Activated CD4-positive, CD25-positive, alpha-beta regulatory T cell (primary cell): Measurements from ENCODE around the gene SRGN.

Experiments used
- DNase-seq, 4 experiments: peaks; one replicate each; lab custom pipeline; 2025; lab: John Stamatoyannopoulos, UW

The SRGN gene

GRCh38 chr10:69090685-69091084 lies 2.8 kb downstream of the SRGN start:
- DNase-seq, result no peak

- DNase-seq, result no peak
Measured at GRCh38 chr10:69091143-69091651, 3.3 kb downstream of the SRGN start.

- DNase-seq, result peak; percentile 55 to 70 (median 65)
Measured at GRCh38 chr10:69092959-69093850, 5.3 kb downstream of the SRGN start.

DNA sequence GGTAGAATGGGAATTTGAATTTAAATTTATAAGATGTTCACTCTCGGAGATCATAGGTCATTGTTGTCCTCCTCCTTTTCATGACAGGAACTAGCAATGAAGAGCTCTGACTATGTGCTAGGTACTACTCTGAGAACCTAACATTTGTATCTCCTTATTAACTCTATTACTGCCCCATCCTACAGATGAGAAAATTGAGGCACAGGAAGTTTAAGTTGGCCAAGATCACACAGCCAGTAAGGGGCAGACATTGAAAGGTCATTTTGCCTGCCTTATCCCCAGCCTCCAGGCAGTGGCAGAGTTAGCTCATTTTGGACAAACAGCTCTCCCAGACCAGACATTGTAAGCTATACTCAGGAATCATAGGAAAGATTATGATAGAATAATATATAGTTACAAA lies 6.0 kb downstream of the SRGN start:
- no peak for DNase-seq

- no peak for DNase-seq
Measured at GRCh38 chr10:69096045-69096444, 8.1 kb downstream of the SRGN start.

DNA sequence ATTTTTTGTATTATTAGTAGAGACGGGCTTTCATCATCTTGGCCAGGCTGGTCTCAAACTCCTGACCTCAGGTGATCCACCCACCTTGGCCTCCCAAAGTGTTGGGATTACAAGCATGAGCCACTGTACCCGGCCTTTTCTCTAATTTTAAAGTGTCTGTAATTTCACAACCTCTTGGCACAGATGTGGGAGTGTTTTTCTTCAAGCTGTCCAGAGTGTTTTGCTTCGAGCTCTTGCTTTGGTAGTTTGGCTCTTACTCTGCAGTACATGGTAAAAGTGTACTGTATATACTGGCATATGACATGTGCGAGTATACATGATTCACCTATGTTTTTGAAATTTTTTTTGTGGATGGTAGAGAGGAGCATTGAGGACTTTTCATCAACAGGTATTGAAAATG lies 9.8 kb downstream of the SRGN start:
- DNase-seq, result no peak

DNA sequence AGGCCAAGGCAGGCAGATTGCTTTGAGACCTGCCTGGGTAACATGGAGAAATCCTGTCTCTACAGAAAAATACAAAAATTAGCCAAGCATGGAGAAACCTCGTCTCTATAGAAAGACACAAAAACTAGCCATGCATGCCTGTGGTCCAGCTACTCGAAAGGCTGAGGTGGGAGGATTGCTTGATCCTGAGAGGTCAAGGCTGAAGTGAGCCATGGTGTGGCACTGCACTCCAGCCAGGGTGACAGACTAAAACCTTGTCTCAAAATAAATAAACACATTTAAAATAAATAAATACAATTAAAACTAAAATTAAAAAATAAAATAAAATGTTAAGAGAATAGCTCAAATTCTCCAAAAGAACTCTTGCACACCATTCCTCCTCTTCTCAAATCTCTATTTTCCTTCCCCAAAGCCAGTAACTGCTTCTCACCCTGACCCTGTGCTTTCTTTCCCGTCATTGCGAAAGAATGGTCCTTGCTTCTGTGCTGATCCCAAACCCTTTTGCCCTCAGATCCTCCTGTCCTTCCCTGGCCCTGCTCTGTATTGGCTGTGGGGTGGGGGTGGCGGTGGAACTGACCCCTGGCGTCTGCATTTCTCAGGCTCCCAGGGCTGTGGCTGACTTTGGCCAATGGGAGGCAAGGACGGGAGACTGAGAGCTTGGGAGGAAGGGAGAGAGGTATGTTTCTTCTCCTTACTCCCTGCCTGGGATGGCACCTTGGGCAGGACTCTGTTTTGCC lies 12.4 kb downstream of the SRGN start:
- no peak for DNase-seq

DNA sequence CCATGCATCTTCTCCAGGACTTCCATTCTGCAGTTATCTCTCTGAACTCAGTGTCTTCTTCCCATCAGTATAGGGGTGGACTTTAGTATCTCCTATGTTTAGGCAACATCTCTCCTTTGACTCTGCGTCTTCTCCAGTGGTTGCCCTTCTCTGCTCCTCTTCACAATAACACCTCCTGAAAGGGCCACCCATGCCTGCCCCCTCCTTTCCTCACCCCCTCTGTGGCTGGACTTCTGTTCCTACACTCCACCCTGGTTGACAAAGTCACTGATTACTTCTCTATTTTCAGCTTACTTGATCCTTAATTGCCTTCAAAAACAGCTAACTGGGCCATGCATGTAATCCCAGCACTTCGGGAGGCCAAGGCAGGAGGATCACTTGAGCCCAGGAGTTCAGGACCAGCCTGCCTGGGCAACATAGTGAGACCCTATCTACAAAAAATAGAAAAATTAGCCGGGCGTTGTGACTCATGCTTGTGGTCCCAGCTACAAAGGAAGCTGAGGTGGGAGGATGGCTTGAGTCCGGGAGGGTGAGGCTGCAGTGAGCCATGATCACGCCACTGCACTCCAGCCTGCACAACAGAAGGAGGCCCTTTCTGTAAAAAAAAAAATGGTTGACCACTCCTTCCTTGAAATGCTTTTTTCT lies 13.7 kb downstream of the SRGN start:
- no peak for DNase-seq

DNA sequence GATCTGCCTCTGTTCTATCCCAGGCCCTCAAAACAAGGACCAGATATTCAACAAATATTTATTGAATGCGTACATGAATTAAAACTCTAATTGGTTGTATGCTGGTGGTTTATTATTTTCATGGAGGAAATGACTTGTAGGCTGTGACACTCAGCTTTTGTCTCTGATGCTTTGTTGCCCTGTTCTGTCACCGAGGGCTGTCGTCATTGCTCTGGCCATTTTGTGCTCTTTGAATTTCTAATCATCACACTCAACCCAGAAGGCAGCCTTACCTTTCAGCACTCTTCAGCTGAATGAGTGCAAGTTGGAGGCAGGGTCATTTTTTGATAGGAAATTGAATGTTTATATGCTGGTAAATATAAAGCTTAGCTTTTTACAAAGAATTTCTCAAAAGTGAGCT lies 14.5 kb downstream of the SRGN start:
- DNase-seq, result no peak

DNA sequence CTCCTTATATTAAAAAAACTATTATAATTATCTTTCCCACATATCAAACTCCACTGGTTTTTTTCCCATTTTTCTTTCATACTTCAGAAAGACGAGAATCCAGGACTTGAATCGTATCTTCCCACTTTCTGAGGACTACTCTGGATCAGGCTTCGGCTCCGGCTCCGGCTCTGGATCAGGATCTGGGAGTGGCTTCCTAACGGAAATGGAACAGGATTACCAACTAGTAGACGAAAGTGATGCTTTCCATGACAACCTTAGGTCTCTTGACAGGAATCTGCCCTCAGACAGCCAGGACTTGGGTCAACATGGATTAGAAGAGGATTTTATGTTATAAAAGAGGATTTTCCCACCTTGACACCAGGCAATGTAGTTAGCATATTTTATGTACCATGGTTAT lies 15.9 kb downstream of the SRGN start:
- DNase-seq, result no peak

DNA sequence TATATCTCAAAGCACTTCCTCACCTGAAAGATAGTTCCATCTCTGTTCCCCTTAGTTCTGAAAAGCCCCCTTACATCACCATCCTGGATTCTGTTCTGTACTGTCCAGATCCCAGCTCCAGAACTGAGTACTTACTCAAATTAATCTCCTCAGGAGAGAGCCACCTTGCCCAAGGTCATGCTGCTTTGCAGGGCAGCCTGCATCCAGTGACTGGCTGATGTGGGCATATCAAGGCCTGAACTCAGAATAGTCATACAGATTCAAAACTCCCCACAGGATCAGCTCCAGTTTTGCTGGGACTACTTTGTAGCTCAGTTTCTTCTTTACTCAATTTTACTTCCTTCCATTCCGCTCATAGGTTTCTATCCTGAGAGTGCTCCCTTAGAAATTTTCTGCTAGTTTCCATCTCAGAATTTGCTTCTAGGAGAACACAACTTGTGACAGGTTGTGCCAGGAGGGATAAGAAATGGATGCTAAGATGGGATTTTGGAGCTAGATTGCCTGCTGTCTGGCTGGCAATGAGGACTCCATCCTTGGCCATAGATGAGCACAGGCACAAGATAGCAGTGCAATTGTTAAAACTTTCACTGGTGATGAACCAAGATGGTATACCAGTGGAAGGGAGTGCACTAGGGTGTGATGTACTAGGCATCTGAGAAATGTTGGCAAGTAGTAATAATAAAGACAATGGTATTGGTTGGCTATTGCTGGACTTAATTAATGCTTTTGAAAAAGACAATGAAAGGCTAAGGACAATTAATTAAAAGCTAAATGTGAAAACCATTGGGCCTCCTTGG lies 17.3 kb downstream of the SRGN start:
- no peak for DNase-seq

GRCh38 chr10:69107176-69107490 lies 19.2 kb downstream of the SRGN start:
- no peak for DNase-seq

DNA sequence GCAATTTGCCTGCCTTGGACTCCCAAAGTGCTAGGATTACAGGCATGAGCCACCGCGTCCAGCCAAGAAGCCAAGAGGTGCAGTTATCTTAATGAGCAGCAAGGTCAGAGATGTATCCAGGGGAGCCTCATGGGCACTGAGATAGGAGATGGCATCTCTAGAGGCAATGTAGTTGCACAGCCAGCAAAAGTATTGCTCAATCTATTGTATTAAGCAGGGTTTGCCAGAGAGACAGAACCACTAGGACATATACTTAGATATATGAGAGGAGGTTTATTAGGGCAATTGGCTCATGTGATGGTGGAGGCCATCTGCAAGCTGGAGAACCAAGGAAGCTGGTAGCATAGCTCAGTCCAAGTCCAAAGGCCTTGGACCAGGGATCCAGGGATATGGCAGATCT lies 19.8 kb downstream of the SRGN start:
- DNase-seq, result no peak

GRCh38 chr10:69119896-69120295 lies 32.0 kb downstream of the SRGN start:
- DNase-seq, result no peak

DNA sequence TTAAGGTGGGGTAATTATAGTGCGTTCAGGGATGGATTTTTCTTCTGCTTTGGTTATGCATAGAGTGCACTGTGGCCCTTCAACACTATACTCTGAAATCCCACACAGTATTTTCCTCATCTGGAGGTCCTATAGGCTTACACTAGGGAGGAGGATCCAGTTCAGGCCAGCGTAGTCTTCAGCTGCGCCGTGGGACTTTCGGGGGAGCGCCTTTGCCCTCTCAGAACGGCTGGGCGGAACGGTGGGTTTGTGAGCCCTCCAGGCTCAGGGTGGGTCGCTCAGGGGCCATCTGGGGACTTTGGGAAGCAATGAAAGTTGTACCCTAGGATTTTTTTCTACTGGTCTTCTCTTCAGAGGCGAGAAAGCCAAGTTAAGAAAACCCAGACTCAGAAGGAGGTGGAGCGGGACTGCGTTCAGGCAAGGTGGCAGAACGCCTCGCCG lies 35.4 kb downstream of the SRGN start:
- DNase-seq, result no peak

DNA sequence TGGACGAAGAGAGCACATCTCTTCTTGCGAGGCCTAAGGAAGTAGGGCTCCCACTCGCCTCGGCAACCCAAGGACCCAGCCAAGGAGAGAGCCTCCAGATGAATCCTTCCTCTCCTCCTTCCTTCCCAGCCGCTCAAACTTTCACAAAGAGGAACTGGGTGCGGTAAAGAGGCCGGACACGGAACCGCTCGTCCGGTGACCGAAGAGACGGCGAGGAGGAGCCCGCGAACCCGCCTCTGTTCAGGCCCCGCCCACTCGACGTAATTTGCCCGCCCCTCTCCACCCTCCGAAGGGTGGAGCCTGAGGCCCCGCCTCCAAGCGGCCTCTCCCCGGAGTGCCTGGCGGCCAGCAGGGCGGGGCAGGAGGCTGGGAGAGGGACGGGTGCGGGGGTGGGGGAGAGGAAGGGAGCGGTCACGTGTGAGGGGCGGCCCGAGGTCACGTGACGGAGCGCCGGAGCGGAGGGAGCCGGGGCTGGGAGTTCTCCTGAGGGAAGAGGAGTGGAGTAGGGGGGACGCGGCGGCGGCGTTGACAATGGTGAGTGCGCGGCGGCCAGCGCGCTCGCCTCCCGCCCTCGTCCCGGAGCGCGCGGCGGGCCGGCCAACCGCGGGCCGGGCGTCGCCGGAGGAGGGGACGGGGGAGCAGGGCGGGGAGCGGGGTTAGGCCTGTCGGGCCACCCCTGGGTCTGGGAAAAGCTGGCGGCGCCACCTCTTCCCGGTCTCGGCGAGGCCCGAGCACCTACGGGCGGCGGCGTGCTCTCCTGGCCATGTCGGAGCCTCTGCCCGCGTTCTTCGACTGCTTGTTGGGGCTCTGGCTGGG lies 36.1 kb downstream of the SRGN start, which contains the start of gene VPS26A:
Gene VPS26A (plus strand): TSS at position 432 of the 816 bp plus-strand sequence. CDS start 100 bp downstream, at position 532.
- peak; percentile 96 to 98 (median 97) for DNase-seq

GRCh38 chr10:69124563-69125268 lies 36.8 kb downstream of the SRGN start:
- DNase-seq, result peak in 2 of 4 experiments; percentile 18 to 26

DNA sequence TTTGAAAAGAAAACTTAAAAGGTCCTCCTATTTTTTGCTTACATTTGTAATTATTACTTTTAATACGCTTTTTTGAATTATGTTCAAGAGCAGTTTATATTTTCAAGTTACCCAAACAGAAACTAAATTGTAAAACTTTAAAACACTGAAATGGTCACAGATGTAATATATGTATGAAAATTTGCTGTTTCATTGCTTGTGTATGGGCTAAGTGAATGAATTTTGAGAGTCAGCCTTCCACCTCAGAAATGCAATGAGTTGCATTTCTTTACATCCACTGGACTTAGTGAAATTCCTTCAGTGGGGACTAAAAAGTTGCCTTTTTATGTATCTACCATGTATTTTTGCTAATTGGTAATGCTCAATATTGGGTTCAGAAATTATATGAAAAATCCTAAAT lies 37.7 kb downstream of the SRGN start:
- DNase-seq, result no peak

DNA sequence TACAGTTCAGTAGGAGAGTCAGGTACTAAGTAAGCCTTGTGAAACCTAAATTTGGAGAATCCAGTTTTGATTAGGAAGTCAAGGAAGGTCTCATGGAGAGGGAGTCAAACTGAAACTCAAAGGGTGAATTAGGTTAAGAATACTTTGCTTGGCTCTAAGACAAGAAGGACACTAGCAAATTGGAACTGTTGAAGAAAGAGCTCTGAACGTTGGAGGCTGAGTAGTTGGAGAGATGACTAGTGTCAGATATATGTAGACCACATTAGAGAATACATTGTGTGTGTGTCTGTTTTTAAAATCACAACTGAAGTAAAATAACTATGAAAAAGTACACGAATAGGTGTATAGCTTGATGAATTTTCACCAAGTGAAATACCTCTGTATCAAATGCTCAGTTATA lies 42.3 kb downstream of the SRGN start:
- DNase-seq, result no peak

DNA sequence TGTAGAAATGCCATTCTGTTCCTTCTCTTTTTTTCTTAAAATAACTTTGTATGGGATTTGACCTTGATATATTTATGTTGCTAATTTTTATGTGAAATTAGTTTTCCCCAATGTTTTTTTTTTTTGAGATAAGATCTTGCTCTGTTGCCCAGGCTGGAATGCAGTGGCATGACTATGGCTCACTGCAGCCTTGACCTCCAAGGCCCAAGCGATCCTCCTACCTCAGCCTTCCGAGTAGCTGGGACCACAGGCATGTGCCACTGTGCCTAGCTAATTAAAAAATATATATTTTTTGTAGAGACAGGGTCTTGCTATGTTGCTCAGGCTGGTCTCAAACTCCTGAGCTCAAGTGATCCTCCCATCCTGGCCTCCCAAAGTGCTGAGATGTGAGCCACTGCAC lies 52.1 kb downstream of the SRGN start:
- no peak for DNase-seq
